Neural crest cell (in vitro differentiated cells): ENCODE results near the gene HMG20A. TPM values are rescaled to one million over a fixed set of nuclear protein-coding genes. Genes with fewer than 3 reads are reported as not detected.

Experiments used
- DNase-seq: peaks from one replicate; pipeline ENCODE4 v3.0.0; 2021; ENCODE audit warnings: low read depth, mixed read lengths, low spot score
- H3K27ac Mint-ChIP-seq: one replicate; pipeline ENCODE4 v1.8.0; 2021; ENCODE audit warnings: mild to moderate bottlenecking, mixed read lengths; ENCODE audit not compliant: unreplicated experiment
- H3K27me3 Mint-ChIP-seq: 2 replicates; pipeline ENCODE4 v1.8.0; 2021; ENCODE audit warnings: low read depth, mild to moderate bottlenecking, mixed read lengths
- H3K36me3 Mint-ChIP-seq: 2 replicates; pipeline ENCODE4 v1.8.0; 2021; ENCODE audit warnings: low read depth, mild to moderate bottlenecking, mixed read lengths
- H3K4me1 Mint-ChIP-seq: 2 replicates; pipeline ENCODE4 v1.8.0; 2021; ENCODE audit warnings: mixed read lengths
- H3K4me3 Mint-ChIP-seq: one replicate; pipeline ENCODE4 v1.8.0; 2021; ENCODE audit warnings: mild to moderate bottlenecking, mixed read lengths
- H3K9me3 Mint-ChIP-seq: 2 replicates; pipeline ENCODE4 v1.8.0; 2021; ENCODE audit warnings: mixed read lengths
- total RNA-seq: library from RNA; stranded (reverse); gene quantifications from 2 replicates; pipeline ENCODE4 v1.2.1, GENCODE V29; 2021
- TF ChIP-seq, protein P1 (sequence below): fragments of 200-600 bp; sonication (generic); conservative IDR thresholded peaks from 2 replicates; pipeline ENCODE4 v1.5.0; 2021; ENCODE audit warnings: antibody characterized with exemption, mild to moderate bottlenecking

Gene HMG20A
- total RNA-seq, 1 donor from 2014 or later: 67.2 TPM

DNA sequence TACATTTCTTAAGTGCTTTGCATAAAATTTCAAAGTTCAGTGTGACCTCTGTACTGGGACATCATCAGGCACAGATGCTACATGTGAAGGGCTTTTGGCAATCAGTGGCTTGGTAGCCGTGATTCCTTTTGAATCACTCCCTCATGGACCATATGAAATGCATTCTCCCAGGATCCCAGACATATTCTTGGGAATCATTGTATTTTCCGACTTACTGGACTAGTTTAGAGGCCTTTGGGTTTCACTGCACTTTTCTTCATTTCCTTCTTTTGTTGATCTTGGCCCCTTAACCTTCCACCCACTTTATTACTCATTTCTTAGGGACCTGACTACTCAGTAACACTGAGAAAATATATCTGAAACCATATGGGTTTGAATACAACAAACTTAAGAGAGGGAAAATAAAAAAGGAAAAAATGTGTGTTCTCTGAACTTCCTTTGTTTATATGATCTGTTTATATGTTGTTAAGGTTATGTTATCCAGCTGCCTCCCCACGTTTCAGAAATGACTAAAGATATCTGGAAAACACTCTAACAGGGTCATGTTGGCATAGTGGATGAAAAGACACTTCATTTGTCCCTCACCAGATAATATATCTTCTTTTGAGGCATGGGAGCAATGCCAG lies 35.1 kb downstream of the HMG20A start:
- peaks cover 27% of the 10 kb centered on the region for H3K36me3 Mint-ChIP-seq
- H3K9me3 Mint-ChIP-seq: peaks cover 5% of the 10 kb centered on the region
- DNase-seq: no peak
- H3K27ac Mint-ChIP-seq: no peak overlapping the region
- TF ChIP-seq, protein P1, sequence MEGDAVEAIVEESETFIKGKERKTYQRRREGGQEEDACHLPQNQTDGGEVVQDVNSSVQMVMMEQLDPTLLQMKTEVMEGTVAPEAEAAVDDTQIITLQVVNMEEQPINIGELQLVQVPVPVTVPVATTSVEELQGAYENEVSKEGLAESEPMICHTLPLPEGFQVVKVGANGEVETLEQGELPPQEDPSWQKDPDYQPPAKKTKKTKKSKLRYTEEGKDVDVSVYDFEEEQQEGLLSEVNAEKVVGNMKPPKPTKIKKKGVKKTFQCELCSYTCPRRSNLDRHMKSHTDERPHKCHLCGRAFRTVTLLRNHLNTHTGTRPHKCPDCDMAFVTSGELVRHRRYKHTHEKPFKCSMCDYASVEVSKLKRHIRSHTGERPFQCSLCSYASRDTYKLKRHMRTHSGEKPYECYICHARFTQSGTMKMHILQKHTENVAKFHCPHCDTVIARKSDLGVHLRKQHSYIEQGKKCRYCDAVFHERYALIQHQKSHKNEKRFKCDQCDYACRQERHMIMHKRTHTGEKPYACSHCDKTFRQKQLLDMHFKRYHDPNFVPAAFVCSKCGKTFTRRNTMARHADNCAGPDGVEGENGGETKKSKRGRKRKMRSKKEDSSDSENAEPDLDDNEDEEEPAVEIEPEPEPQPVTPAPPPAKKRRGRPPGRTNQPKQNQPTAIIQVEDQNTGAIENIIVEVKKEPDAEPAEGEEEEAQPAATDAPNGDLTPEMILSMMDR: no peak
- H3K27me3 Mint-ChIP-seq: no peaks in the 10 kb centered on the region
- no peak overlapping the region for H3K4me3 Mint-ChIP-seq
- peaks cover 17% of the 10 kb centered on the region for H3K4me1 Mint-ChIP-seq

DNA sequence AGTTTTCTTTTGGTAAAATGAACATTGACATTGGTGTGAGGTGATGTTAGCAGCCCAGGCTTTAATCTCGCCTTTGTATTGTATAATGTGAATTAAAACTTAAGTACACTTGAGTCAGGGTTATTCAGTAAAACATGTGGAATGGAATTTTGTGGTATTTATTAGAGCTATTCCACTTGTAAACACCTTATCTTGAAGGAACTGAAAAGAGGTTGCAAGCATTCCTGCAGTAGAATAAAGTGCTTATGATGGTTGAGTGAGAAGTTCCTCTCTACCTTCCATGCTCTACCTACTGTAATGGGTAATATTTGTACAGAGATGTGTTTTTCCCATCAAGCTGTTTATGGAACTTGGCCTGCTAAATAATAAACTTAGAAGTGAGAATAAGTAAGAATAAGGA lies 36.1 kb downstream of the HMG20A start:
- TF ChIP-seq, protein P1: no peak
- no peak overlapping the region for H3K27ac Mint-ChIP-seq
- H3K4me3 Mint-ChIP-seq: no peak overlapping the region
- H3K4me1 Mint-ChIP-seq: peaks cover 17% of the 10 kb centered on the region
- H3K27me3 Mint-ChIP-seq: no peaks in the 10 kb centered on the region
- H3K9me3 Mint-ChIP-seq: no peaks in the 10 kb centered on the region
- peaks cover 25% of the 10 kb centered on the region for H3K36me3 Mint-ChIP-seq
- DNase-seq: no peak

DNA sequence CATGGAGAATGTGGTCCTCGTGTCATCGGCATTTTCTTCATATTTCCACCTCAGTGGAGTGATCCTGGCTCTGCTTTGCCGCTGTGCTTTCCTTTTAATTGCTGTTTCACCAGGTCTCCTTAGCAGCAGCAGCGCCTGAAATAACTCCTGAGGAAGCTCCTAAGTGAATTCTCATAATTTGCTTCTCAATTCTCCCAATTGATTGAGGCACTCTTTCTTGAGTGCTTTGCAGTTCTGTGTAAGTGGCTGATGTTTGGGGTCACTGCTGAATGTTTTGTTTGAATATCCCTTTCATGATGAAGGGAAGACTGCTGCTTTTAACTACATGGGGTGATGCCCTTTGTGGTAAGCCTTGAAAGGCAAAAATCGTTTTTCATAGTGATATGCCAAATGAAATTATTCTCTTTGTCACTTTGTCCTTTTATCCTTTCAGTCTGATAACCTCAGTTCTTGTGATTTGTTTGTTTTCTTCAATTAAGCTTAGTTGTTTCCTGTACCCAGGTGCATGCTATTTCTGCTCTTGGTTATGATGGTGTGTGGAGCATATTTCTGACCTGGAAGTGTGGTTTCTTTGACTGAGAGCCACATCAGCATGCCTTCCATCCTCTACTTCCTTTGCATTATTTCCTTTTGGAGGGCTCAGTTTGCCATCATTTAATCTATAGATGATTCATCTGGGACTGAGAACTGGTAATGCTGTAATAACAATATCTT lies 36.7 kb downstream of the HMG20A start:
- Mint-ChIP-seq H3K4me3 (no peak overlapping the region), H3K9me3 (no peaks in the 10 kb centered on the region), H3K27ac (no peak overlapping the region), H3K27me3 (no peaks in the 10 kb centered on the region), H3K36me3 (peaks cover 21% of the 10 kb centered on the region), H3K4me1 (peaks cover 17% of the 10 kb centered on the region)
- DNase-seq: no peak
- TF ChIP-seq, protein P1: no peak

DNA sequence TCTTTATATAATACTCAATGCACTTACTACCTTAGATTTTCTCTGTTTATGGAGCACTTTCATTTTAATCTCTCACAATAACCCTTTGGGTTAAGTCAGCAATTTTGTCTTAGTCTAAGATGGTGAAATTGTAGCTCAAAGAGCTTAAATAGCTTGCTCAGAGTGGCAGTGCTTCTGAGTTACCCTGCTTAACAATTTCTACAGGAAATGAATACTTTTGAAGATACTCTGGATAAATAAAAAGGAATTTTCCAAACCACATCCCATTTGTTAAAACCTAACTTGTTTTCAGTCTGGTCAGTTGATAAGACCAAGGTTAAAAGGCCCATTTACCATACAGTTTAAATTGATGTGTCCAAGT lies 37.2 kb downstream of the HMG20A start:
- Mint-ChIP-seq H3K4me3 (no peak overlapping the region), H3K27me3 (no peaks in the 10 kb centered on the region), H3K4me1 (peaks cover 17% of the 10 kb centered on the region), H3K36me3 (peaks cover 21% of the 10 kb centered on the region), H3K27ac (no peak overlapping the region), H3K9me3 (no peaks in the 10 kb centered on the region)
- DNase-seq: no peak
- TF ChIP-seq, protein P1: no peak

DNA sequence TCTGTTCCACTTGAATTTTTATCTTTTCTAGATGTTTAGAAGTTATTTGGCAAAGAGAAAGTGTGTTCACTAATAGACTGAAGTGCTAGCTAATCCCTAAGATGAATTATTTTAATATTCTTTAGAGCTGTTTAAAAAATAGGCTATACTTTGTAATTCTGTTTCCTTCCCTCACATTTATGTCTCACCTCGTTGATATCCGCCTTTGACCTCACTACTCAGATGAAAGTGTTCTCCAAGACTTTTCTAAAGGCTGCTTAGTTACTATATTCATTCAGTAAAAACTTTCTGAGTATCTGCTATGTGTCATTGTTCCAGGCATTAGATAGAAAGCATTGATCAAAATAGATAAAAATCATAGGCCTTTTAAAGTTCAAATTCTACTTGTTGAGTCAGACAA lies 38.3 kb downstream of the HMG20A start:
- H3K9me3 Mint-ChIP-seq: no peaks in the 10 kb centered on the region
- peaks cover 17% of the 10 kb centered on the region for H3K4me1 Mint-ChIP-seq
- H3K4me3 Mint-ChIP-seq: no peak overlapping the region
- H3K36me3 Mint-ChIP-seq: peaks cover 21% of the 10 kb centered on the region
- TF ChIP-seq, protein P1: no peak
- H3K27me3 Mint-ChIP-seq: no peaks in the 10 kb centered on the region
- no peak overlapping the region for H3K27ac Mint-ChIP-seq
- no peak for DNase-seq
